PC-3 (cell line): Measurements from ENCODE around the gene GABRB3. TPM values are rescaled to one million over a fixed set of nuclear protein-coding genes. Genes with fewer than 3 reads are reported as not detected.

Source experiments
- ATAC-seq: fragments of 200-7000 bp; cut with Tn5 transposase; 2 replicates; pipeline ENCODE4 v1.9.1; 2020; ENCODE audit warnings: mild to moderate bottlenecking, moderate library complexity
- BruUV-seq: library from RNA; stranded (reverse); fragments of 400-500 nt; replicated peaks from 2 replicates; lab custom pipeline; 2021; lab: Mats Ljungman, UMichigan
- CTCF ChIA-PET: fragments of 300-600 bp; sonication (Branson Sonifier 250); formaldehyde crosslinking; loops from one replicate; lab custom pipeline; 2022; ENCODE audit warnings: antibody characterized with exemption; lab: Charles Lee
- POLR2A ChIA-PET: fragments of 300-600 bp; sonication (Branson Sonifier 250); formaldehyde crosslinking; loops from one replicate; lab custom pipeline; 2022; ENCODE audit warnings: antibody characterized with exemption; ENCODE audit not compliant: unreplicated experiment; lab: Charles Lee
- DNase-seq: peaks from one replicate; pipeline ENCODE4 v3.0.0-alpha.2; 2015
- H2AFZ ChIP-seq: fragments of 300-600 bp; sonication (generic); 2 replicates; pipeline ENCODE4 v1.6.0; 2016; ENCODE audit warnings: antibody characterized with exemption, low read length
- H3F3A ChIP-seq: fragments of 300-600 bp; sonication (generic); one replicate; pipeline ENCODE4 v1.6.0; 2017; ENCODE audit warnings: antibody characterized with exemption, low read length, control low read depth, mild to moderate bottlenecking; ENCODE audit not compliant: unreplicated experiment
- H3K27ac ChIP-seq: fragments of 300-600 bp; sonication (generic); 2 replicates; pipeline ENCODE4 v1.5.1; 2016; ENCODE audit warnings: mild to moderate bottlenecking, low read length
- H3K27me3 ChIP-seq: fragments of 300-600 bp; sonication (generic); 2 replicates; pipeline ENCODE4 v1.6.1; 2016; ENCODE audit warnings: low read length, mixed read lengths
- H3K36me3 ChIP-seq: fragments of 300-600 bp; sonication (generic); 2 replicates; pipeline ENCODE4 v1.6.1; 2016; ENCODE audit warnings: low read depth, mixed run types, low read length, mixed read lengths
- H3K4me1 ChIP-seq: fragments of 300-600 bp; sonication (generic); 2 replicates; pipeline ENCODE4 v1.5.1; 2016; ENCODE audit warnings: low read length; ENCODE audit not compliant: insufficient read depth
- H3K4me2 ChIP-seq: fragments of 300-600 bp; sonication (generic); 2 replicates; pipeline ENCODE4 v1.6.0; 2016; ENCODE audit warnings: low read length
- H3K4me3 ChIP-seq: fragments of 300-600 bp; sonication (generic); 2 replicates; pipeline ENCODE4 v1.5.1; 2016; ENCODE audit warnings: mild to moderate bottlenecking, low read length, mixed read lengths
- H3K79me2 ChIP-seq: fragments of 300-600 bp; sonication (generic); 2 replicates; pipeline ENCODE4 v1.6.1; 2017; ENCODE audit warnings: low read length, mixed read lengths
- H3K9ac ChIP-seq: fragments of 300-600 bp; sonication (generic); 2 replicates; pipeline ENCODE4 v1.6.0; 2016; ENCODE audit warnings: mild to moderate bottlenecking, low read length
- H3K9me2 ChIP-seq: fragments of 300-600 bp; sonication (generic); replicated peaks from 2 replicates; pipeline ENCODE4 v1.6.1; 2016; ENCODE audit warnings: mixed run types, low read length, mixed read lengths
- H3K9me3 ChIP-seq: fragments of 300-600 bp; sonication (generic); 2 replicates; pipeline ENCODE4 v1.6.1; 2016; ENCODE audit warnings: low read length, mixed read lengths
- H4K20me1 ChIP-seq: fragments of 300-600 bp; sonication (generic); 2 replicates; pipeline ENCODE4 v1.6.1; 2016; ENCODE audit warnings: low read length, mixed read lengths
- EZH2 ChIP-seq: fragments of 300-600 bp; sonication (generic); IDR thresholded peaks from one replicate; pipeline ENCODE4 v1.6.1; 2017; ENCODE audit warnings: antibody characterized with exemption, mild to moderate bottlenecking, low read length; ENCODE audit not compliant: unreplicated experiment
- EZH2phosphoT487 ChIP-seq: fragments of 300-600 bp; sonication (generic); IDR thresholded peaks from 2 replicates; pipeline ENCODE4 v1.6.1; 2018; ENCODE audit warnings: mild to moderate bottlenecking, antibody characterized with exemption, low read length, borderline replicate concordance
- intact Hi-C: fragments of 100-400 bp; cut with micrococcal nuclease; formaldehyde crosslinking; loops from 2 replicates; pipeline ENCODE4 v1.9.0; 2023
- total RNA-seq: library from RNA; depleted of rRNA; stranded (reverse); fragments of >200 nt; gene quantifications from 2 replicates; pipeline ENCODE4 v1.2.3, GENCODE V29; 2014
- TF ChIP-seq, protein P1 (sequence below): fragments of 300-600 bp; sonication (generic); conservative IDR thresholded peaks from 2 replicates; pipeline ENCODE4 v1.5.1; 2017; ENCODE audit warnings: antibody characterized with exemption, low read depth, mild to moderate bottlenecking, low read length

Gene GABRB3
- total RNA-seq, 1 experiment from 2014 or later: 6.1 TPM

- H3K79me2 ChIP-seq: no peaks in the 10 kb centered on the region
- DNase-seq: no peak
- H3K4me1 ChIP-seq: no peaks in the 10 kb centered on the region
- no peak overlapping the region for H2AFZ ChIP-seq
- BruUV-seq: no TSS peak
- H3K9me2 ChIP-seq: no peaks in the 10 kb centered on the region
- H3K36me3 ChIP-seq: no peaks in the 10 kb centered on the region
- H3K27ac ChIP-seq: no peak overlapping the region
- no peaks in the 10 kb centered on the region for H3F3A ChIP-seq
- H3K4me2 ChIP-seq: no peak overlapping the region
- intact Hi-C loops: no loop called here
- H4K20me1 ChIP-seq: no peaks in the 10 kb centered on the region
- H3K27me3 ChIP-seq: no peaks in the 10 kb centered on the region
- H3K9ac ChIP-seq: no peak overlapping the region
- H3K4me3 ChIP-seq: no peak overlapping the region
- H3K9me3 ChIP-seq: no peaks in the 10 kb centered on the region
- ChIA-PET POLR2A (no interaction called here), CTCF (no interaction called here)
- TF ChIP-seq, protein P1, sequence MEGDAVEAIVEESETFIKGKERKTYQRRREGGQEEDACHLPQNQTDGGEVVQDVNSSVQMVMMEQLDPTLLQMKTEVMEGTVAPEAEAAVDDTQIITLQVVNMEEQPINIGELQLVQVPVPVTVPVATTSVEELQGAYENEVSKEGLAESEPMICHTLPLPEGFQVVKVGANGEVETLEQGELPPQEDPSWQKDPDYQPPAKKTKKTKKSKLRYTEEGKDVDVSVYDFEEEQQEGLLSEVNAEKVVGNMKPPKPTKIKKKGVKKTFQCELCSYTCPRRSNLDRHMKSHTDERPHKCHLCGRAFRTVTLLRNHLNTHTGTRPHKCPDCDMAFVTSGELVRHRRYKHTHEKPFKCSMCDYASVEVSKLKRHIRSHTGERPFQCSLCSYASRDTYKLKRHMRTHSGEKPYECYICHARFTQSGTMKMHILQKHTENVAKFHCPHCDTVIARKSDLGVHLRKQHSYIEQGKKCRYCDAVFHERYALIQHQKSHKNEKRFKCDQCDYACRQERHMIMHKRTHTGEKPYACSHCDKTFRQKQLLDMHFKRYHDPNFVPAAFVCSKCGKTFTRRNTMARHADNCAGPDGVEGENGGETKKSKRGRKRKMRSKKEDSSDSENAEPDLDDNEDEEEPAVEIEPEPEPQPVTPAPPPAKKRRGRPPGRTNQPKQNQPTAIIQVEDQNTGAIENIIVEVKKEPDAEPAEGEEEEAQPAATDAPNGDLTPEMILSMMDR: no peak
- TF ChIP-seq EZH2 (no peak), EZH2phosphoT487 (no peak)
- ATAC-seq: no peak
These were observed 207.3 kb downstream of the GABRB3 start for GRCh38 chr15:26565542-26565941.

GRCh38 chr15:26564361-26564760 lies 208.5 kb downstream of the GABRB3 start:
- Histone ChIP-seq H4K20me1 (no peaks in the 10 kb centered on the region), H3K9ac (no peak overlapping the region), H3K9me3 (no peaks in the 10 kb centered on the region), H3K4me2 (no peak overlapping the region), H2AFZ (no peak overlapping the region), H3K27me3 (no peaks in the 10 kb centered on the region), H3K4me3 (no peak overlapping the region), H3K27ac (no peak overlapping the region), H3K79me2 (no peaks in the 10 kb centered on the region), H3K9me2 (no peaks in the 10 kb centered on the region), H3K36me3 (no peaks in the 10 kb centered on the region), H3F3A (no peaks in the 10 kb centered on the region), H3K4me1 (no peaks in the 10 kb centered on the region)
- BruUV-seq: no TSS peak
- ChIA-PET CTCF (no interaction called here), POLR2A (no interaction called here)
- ATAC-seq: no peak
- TF ChIP-seq EZH2 (no peak), EZH2phosphoT487 (no peak)
- TF ChIP-seq, protein P1: no peak
- intact Hi-C loops: no loop called here
- DNase-seq: no peak

GRCh38 chr15:26562336-26562735 lies 210.5 kb downstream of the GABRB3 start:
- H3K9me3 ChIP-seq: no peaks in the 10 kb centered on the region
- TF ChIP-seq EZH2phosphoT487 (no peak), EZH2 (no peak)
- TF ChIP-seq, protein P1: no peak
- H3K4me1 ChIP-seq: no peaks in the 10 kb centered on the region
- no peak overlapping the region for H3K4me3 ChIP-seq
- H3K9ac ChIP-seq: no peak overlapping the region
- CTCF ChIA-PET: no interaction called here
- H3K36me3 ChIP-seq: no peaks in the 10 kb centered on the region
- intact Hi-C loops: no loop called here
- H3K27me3 ChIP-seq: no peaks in the 10 kb centered on the region
- ATAC-seq (no peak), DNase-seq (no peak)
- H2AFZ ChIP-seq: no peak overlapping the region
- no TSS peak for BruUV-seq
- no peaks in the 10 kb centered on the region for H4K20me1 ChIP-seq
- POLR2A ChIA-PET: no interaction called here
- no peak overlapping the region for H3K4me2 ChIP-seq
- H3F3A ChIP-seq: no peaks in the 10 kb centered on the region
- no peaks in the 10 kb centered on the region for H3K9me2 ChIP-seq
- H3K79me2 ChIP-seq: no peaks in the 10 kb centered on the region
- H3K27ac ChIP-seq: no peak overlapping the region
